ENCODE results near the gene ARHGAP25.
A peak's percentile ranks its signal among the peaks of the same experiment; 100 is the strongest.

The ARHGAP25 gene

GRCh38 chr2:68741238-68741637 lies 6.6 kb downstream of the ARHGAP25 start:
- DNase-seq (ENCODE audit: insufficient read length, low spot score): no peak

GRCh38 chr2:68741805-68742306 lies 7.2 kb downstream of the ARHGAP25 start:
- DNase-seq (ENCODE audit: insufficient read length, low spot score) (no peak), FAIRE-seq (no peak)

More at GRCh38 chr2:68741238-68741637, 6.6 kb downstream of the ARHGAP25 start:
- FAIRE-seq: no peak

GRCh38 chr2:68742626-68743415 lies 8.2 kb downstream of the ARHGAP25 start:
- DNase-seq (ENCODE audit: insufficient read length, low spot score): no peak

GRCh38 chr2:68743531-68743930 lies 8.9 kb downstream of the ARHGAP25 start:
- FAIRE-seq: no peak
- DNase-seq (ENCODE audit: insufficient read length, low spot score): no peak

More at GRCh38 chr2:68742626-68743415, 8.2 kb downstream of the ARHGAP25 start:
- FAIRE-seq: no peak

- DNase-seq (ENCODE audit: insufficient read length, low spot score) (no peak), FAIRE-seq (no peak)
Observed at GRCh38 chr2:68744366-68744912, 9.8 kb downstream of the ARHGAP25 start.

DNA sequence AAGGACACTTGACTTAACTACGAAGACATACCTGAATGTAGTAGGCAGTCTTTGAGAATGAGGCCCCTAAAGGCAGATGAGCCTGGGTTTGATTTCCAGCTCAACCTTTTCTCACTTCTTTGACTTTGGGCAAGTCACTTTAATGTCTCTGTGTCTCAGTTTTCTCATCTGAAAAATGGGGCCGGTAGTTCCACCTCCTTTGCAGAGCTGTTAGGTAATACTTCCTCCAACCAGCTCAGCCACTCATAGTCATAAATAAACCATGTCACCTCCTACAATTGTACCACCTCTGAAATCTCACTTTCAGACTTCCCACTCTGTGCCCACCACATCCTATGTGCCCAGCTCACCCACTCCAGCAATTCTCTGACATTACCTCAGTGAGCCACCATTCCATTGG lies 10.4 kb downstream of the ARHGAP25 start:
- DNase-seq (ENCODE audit: insufficient read length, low spot score): no peak
- FAIRE-seq: no peak

- no peak for FAIRE-seq
- DNase-seq (ENCODE audit: insufficient read length, low spot score): no peak
Observed at GRCh38 chr2:68746408-68746807, 11.8 kb downstream of the ARHGAP25 start.

DNA sequence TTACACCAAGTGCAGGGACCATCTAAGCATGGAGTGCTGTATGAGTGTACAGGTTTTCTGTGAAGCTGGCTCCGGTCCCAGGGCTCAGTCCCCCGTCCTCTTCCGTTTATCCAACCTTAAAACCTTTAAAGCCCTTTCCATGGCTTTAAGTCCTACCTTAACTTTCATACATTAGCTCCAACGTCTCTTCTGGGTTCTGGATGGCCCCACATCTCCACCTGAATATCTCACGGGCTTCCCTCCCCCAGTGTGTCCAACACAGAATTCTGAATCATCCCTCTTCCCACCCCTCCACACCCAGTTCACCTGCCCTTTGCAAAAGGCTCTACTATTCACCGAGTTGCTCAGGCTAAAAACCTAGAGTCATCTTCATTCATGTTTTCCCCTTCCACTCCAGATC lies 12.8 kb downstream of the ARHGAP25 start:
- DNase-seq (ENCODE audit: insufficient read length, low spot score) (no peak), FAIRE-seq (no peak)

GRCh38 chr2:68747900-68748299 lies 13.3 kb downstream of the ARHGAP25 start:
- no peak for DNase-seq (ENCODE audit: insufficient read length, low spot score)
- no peak for FAIRE-seq

DNA sequence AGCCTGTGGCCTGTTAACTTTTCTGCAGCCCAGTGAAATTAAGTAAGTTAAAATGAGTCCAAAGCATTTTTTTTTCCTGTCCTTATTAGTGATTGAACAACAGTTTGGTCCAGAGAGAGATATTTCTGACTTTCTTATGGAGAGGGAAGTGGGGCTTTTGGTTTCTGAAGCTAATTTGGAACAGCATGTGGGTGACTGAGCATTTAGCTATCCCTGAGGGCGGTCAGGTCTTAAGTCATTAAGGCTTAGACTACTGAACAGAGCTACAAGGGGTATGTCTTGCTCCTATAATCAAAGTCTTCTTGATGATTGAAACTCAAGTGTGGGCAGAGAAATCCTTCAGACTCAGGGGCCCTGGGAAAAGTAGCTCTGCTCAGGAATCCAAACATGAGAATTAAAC lies 14.0 kb downstream of the ARHGAP25 start:
- FAIRE-seq (no peak), DNase-seq (ENCODE audit: insufficient read length, low spot score) (no peak)

- FAIRE-seq: no peak
- DNase-seq (ENCODE audit: insufficient read length, low spot score): no peak
Observed at GRCh38 chr2:68749345-68749744, 14.7 kb downstream of the ARHGAP25 start.

DNA sequence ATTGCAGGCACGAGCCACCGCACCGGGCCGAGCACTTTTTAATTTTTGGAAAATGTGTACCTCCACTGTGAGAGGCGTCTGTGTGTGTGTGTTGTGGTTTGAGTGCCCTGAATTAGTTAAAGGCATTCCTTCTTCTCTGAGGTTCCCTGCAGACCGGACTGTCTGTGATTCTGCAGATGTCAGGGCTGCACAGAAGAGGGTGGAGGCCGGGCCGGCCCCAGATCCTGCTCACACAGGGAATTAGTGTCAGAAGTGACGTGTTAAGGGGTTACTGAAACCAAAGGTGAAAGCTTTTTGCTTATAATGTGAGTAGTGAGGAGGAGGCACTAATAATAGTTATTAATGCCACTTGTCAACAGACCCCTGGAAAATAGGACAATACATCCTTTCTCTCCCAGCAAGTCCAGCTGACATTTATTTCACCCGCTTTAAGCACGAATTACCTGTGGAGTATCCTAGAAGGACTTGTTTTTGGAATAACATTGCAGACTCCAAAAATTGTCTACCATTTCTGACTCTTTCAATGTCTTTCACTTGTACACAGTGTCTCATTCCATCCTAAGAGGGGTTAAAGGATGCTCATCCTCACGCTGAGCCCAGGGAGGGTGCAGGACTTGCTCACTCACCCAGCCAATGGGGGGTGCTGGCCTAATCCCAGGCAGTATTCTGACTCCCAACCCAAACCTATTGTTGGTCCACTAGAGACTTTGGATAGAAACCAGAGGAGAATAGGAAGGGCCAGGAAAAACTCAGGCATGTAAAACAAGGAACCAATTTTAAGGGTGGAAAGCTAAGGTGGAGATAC lies 16.2 kb downstream of the ARHGAP25 start:
- DNase-seq (ENCODE audit: insufficient read length, low spot score) (no peak), FAIRE-seq (no peak)

DNA sequence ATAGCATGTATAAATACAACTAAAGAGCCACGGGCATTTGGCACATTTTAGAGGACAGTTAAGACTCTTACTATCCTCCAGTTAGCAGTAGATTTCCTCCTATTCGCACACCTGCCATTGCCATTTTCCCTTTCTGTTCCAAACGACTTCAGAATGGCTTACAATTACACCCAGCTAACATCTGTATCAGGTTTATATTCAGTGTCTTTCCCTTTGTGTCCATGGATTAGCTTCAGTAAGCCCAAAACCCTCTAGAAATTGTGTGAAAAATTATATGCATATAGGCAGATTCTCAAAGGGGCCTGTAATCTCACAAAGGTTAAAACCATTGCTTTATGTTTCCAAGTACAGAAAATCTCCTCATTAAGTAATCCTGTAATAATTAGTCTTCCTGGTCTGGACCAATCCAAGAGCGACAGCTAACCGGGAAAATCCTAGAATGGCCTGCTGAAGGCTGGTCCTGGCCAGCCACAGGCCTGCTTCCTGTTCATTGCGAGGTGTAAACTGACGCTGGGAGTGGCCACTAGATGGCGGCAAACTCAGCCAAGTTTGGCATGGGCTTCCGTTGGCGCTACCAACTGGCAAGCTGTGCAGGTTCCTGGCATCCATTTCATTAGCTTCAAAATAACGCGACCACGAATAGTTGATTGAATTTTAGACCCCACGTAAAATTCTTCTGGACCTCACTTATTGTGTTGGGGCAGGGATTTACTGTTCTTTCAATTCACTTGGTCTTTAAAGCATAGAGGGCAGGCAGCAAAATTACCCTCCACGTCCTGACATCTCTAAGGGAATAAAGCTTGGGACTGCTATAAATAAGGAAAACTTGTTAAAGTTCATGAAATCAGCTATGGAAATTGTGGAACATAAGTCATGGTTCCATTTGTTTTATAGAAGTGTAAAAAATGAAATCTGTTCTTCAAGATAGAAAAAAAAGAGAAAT lies 17.1 kb downstream of the ARHGAP25 start:
- FAIRE-seq: peak; percentile 88
- DNase-seq (ENCODE audit: insufficient read length, low spot score): peak; percentile 87

GRCh38 chr2:68753318-68753717 lies 18.7 kb downstream of the ARHGAP25 start:
- DNase-seq (ENCODE audit: insufficient read length, low spot score): no peak
- FAIRE-seq: no peak

DNA sequence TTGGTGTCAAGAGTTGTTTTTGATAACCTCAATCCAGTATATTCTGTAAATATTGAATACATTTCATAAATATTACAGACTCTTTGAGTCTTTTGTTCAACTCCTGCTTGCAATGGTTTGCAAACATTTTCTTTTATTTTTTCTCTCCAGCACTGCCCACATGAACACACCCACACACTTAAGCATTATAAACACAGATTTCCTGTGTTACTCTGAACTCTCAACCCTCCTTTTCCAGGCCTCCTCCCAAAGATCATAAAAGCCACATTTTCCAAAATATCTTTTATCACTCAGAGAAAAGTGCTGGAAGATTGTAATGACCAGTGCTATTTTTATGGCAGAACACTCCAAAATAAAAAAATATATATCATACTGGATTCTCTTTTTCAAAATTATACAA lies 20.5 kb downstream of the ARHGAP25 start:
- FAIRE-seq (no peak), DNase-seq (ENCODE audit: insufficient read length, low spot score) (no peak)

GRCh38 chr2:68756178-68756577 lies 21.6 kb downstream of the ARHGAP25 start:
- no peak for FAIRE-seq
- no peak for DNase-seq (ENCODE audit: insufficient read length, low spot score)

GRCh38 chr2:68757081-68757480 lies 22.5 kb downstream of the ARHGAP25 start:
- DNase-seq (ENCODE audit: insufficient read length, low spot score) (no peak), FAIRE-seq (no peak)

DNA sequence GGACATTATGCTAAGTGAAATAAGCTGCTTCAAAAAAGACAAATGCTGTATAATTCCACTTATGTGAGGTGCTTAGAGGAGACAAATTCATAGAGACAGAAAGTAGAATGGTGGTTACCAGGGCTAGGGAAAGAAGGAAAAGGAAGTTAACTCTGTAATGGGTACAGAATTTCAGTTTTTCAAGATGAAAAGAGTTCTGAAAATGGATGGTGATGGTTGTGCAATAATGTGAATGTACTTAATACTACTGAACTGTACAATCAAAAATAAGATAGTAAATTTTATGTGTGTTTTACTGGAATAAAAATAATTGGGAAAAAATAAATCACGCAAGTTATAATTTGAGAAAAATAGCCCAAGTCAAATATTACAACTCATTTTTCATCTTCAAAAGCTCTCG lies 27.5 kb downstream of the ARHGAP25 start:
- DNase-seq (ENCODE audit: insufficient read length, low spot score): no peak
- FAIRE-seq: no peak

GRCh38 chr2:68762665-68763064 lies 28.1 kb downstream of the ARHGAP25 start:
- DNase-seq (ENCODE audit: insufficient read length, low spot score): no peak
- no peak for FAIRE-seq

DNA sequence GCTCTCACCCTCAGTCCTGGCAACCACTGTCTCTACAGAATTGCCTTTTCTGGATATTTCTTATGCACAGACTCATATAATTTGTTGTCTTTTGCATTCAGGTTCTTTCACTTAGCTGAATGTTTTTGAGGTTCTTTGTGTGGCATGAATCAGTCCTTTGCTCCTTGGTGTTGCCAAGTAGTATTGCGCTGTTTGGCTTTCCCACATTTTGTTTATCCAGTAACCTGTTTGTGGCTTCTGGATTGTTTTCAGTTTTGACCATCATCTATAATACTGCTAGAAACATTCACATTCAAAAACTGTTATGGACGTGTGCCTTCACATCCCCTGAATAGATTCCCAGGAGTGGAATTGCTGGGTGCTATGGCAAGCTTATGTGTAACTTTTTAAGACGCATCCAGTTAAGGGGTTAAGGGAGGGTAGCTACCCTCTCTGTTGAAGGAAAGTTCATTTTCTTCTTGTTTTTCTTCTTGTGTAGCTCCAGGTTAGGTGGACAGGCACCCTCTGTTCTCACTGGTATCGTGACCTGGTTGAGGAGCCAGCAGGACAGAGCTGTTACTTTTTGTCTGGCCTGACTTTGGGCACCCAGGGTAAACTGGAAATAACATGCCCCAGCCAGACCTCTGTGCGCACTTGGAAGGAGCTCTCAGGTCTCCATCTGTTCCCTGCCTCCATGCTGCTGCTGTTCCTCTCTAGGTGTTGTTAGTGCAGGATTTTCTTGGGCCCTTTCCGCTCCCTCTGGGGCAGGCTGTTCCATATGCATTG lies 29.6 kb downstream of the ARHGAP25 start:
- FAIRE-seq: no peak

More for the DNA sequence above, 29.6 kb downstream of the ARHGAP25 start:
- DNase-seq (ENCODE audit: insufficient read length, low spot score): no peak

Data from HTR-8/SVneo (cell line).